ENCODE data around the gene B4GALT1.
"Not testable (repeated sequence)": the region's sequence is repeated elsewhere in the genome, so short reads cannot be mapped to it uniquely, and the experiment has no call there.

DNA sequence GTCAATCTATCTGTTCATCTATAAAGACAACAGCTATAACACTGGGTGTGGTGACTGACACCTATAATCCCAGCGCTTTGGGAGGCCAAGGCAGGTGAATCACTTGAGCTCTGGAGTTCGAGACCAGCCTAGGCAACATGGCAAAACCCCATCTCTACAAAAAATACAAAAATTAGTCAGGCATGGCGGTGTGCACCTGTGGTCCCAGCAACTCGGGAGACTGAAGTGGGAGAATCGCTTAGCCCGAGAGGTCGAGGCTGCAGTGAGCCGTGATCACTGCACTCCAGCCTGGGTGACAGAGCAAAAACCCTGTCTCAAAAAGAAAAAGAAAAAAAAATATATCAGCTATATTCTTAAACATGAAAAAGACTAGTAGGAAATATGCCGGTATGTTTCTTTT lies 6.7 kb downstream of the B4GALT1 start:
- not testable (repeated sequence) for TF ChIP-seq CTCF, POLR2A (IDR thresholded peaks at IDR 0.05)

Measured in body of pancreas (tissue), 4 donors.